GM10266 (cell line): ENCODE measurements around the gene RELN.

Source experiments
- DNase-seq: peaks from one replicate; pipeline ENCODE4 v3.0.0; 2012; ENCODE audit errors: extremely low spot score
- CTCF ChIP-seq: IDR thresholded peaks from 2 replicates; pipeline ENCODE4 v1.5.1; 2012; ENCODE audit warnings: mild to moderate bottlenecking, low read depth; ENCODE audit not compliant: control insufficient read depth, insufficient read depth; ENCODE audit errors: missing control alignments

The RELN gene

GRCh38 chr7:103533761-103534160 is 455.7 kb downstream of the RELN start:
- DNase-seq, result no peak
- no peak for TF ChIP-seq CTCF

- no peak for TF ChIP-seq CTCF
- no peak for DNase-seq
Observed at GRCh38 chr7:103532955-103533354, 456.5 kb downstream of the RELN start.

- no peak for TF ChIP-seq CTCF
- DNase-seq, result no peak
Observed at GRCh38 chr7:103528152-103528551, 461.3 kb downstream of the RELN start.

GRCh38 chr7:103525937-103526336 is 463.5 kb downstream of the RELN start:
- no peak for DNase-seq
- TF ChIP-seq CTCF, result no peak

GRCh38 chr7:103524042-103524907 is 465.2 kb downstream of the RELN start:
- peak; percentile 12 for DNase-seq

GRCh38 chr7:103521937-103522336 is 467.5 kb downstream of the RELN start:
- DNase-seq, result no peak
- no peak for TF ChIP-seq CTCF

More at GRCh38 chr7:103524042-103524907, 465.2 kb downstream of the RELN start:
- peak; percentile 35 for TF ChIP-seq CTCF

GRCh38 chr7:103504505-103505135 is 484.8 kb downstream of the RELN start:
- no peak for DNase-seq

More at GRCh38 chr7:103504505-103505135, 484.8 kb downstream of the RELN start:
- no peak for TF ChIP-seq CTCF
